ENCODE results near the gene NME3.

Gene NME3

DNA sequence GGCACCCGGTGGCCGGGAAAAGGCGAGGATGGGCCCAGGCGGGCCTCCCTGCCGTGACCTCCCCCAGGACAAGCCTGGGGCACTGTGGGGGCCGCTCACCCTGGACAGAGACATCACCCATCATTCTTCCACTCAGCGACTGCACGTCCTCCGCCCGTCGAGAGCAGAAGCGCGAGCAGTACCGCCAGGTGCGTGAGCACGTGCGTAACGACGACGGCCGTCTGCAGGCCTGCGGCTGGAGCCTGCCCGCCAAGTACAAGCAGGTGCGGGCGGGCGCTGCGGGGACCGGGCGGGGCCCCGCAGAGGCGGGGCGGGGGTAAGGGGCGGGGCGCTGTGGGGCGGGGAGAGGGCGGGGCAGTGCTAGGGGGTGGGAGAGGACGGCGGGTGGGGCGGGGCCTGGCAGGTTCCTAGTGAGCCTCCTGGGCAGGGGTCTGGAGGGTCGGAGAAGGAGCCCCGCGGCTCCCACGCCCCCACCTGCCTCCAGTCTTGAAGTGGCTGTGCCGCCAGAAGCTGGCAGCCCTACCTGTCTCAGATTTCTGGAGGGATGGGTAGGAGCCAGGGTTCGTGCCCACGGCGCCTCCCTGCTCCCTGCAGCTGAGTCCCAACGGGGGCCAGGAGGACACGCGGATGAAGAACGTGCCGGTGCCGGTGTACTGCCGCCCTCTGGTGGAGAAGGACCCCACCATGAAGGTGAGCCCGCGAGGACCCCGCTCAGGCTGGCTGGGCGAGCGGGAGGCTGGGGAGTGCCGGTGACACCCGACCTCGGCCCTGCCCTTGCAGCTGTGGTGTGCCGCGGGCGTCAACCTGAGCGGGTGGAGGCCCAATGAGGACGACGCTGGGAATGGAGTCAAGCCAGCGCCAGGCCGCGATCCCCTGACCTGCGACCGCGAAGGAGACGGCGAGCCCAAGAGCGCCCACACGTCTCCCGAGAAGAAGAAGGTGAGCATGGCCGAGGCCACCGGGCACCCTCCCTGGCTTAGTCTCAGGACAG, 7.5 kb downstream of the NME3 start:
- Histone ChIP-seq H3K4me3 (ENCODE audit: low read depth in 1 of 5, low read length in 5 of 5) (no peak overlapping the region), H3K9me3 (ENCODE audit: control insufficient read depth in 5 of 5, low read length in 5 of 5) (no peaks in the 10 kb centered on the region), H3K27ac (ENCODE audit: low read depth, low read length) (no peak overlapping the region), H3K27me3 (ENCODE audit: control insufficient read depth in 5 of 5, insufficient read depth in 4 of 5, low read length in 5 of 5) (no peaks in the 10 kb centered on the region), H3K4me1 (ENCODE audit: control insufficient read depth in 5 of 5, insufficient read depth in 5 of 5, low read length in 5 of 5) (no peaks in the 10 kb centered on the region), H3K9ac (ENCODE audit: low read length in 5 of 5) (no peak overlapping the region), H3K36me3 (ENCODE audit: control insufficient read depth in 5 of 5, insufficient read depth in 5 of 5, low read length in 5 of 5) (peaks cover 0 to 97% (median 87%) of the 10 kb centered on the region in 5 donors)

- Histone ChIP-seq H3K4me1 (ENCODE audit: control insufficient read depth in 5 of 5, insufficient read depth in 5 of 5, low read length in 5 of 5) (no peaks in the 10 kb centered on the region), H3K9ac (ENCODE audit: low read length in 5 of 5) (no peak overlapping the region), H3K9me3 (ENCODE audit: control insufficient read depth in 5 of 5, low read length in 5 of 5) (no peaks in the 10 kb centered on the region), H3K36me3 (ENCODE audit: control insufficient read depth in 5 of 5, insufficient read depth in 5 of 5, low read length in 5 of 5) (peaks cover 0 to 97% (median 87%) of the 10 kb centered on the region in 5 donors), H3K4me3 (ENCODE audit: low read depth in 1 of 5, low read length in 5 of 5) (no peak overlapping the region), H3K27ac (ENCODE audit: low read depth, low read length) (no peak overlapping the region), H3K27me3 (ENCODE audit: control insufficient read depth in 5 of 5, insufficient read depth in 4 of 5, low read length in 5 of 5) (no peaks in the 10 kb centered on the region)
Measured at GRCh38 chr16:1762879-1763520, 8.3 kb downstream of the NME3 start.

- Histone ChIP-seq H3K9me3 (ENCODE audit: control insufficient read depth in 5 of 5, low read length in 5 of 5) (no peaks in the 10 kb centered on the region), H3K4me3 (ENCODE audit: low read depth in 1 of 5, low read length in 5 of 5) (no peak overlapping the region), H3K4me1 (ENCODE audit: control insufficient read depth in 5 of 5, insufficient read depth in 5 of 5, low read length in 5 of 5) (no peaks in the 10 kb centered on the region), H3K27ac (ENCODE audit: low read depth, low read length) (no peak overlapping the region), H3K27me3 (ENCODE audit: control insufficient read depth in 5 of 5, insufficient read depth in 4 of 5, low read length in 5 of 5) (no peaks in the 10 kb centered on the region), H3K9ac (ENCODE audit: low read length in 5 of 5) (no peak overlapping the region), H3K36me3 (ENCODE audit: control insufficient read depth in 5 of 5, insufficient read depth in 5 of 5, low read length in 5 of 5) (peaks cover 0 to 97% (median 87%) of the 10 kb centered on the region in 5 donors)
Measured at GRCh38 chr16:1762196-1762878, 9.0 kb downstream of the NME3 start.

DNA sequence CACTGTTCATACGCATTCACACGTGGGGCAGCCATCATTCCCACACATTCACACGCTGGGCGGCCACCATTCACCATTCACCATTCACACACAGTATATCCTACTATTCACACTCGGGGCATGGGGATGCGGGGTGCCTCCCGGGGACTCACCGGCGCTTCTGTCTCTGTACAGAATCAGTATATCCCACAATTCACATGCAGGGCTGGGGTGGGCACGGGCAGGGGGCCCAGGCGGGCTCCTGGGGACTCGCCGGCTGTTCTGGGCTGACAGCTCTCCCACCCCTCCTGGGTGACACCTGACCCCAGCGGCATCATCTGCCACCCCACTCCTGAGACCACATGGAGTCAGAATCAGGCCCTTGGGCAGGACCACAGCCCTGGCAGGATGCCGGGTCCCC, 9.6 kb downstream of the NME3 start:
- no peak overlapping the region for H3K9ac ChIP-seq (ENCODE audit: low read length in 5 of 5)
- H3K27me3 ChIP-seq (ENCODE audit: control insufficient read depth in 5 of 5, insufficient read depth in 4 of 5, low read length in 5 of 5): no peaks in the 10 kb centered on the region
- no peaks in the 10 kb centered on the region for H3K9me3 ChIP-seq (ENCODE audit: control insufficient read depth in 5 of 5, low read length in 5 of 5)
- H3K27ac ChIP-seq (ENCODE audit: low read depth, low read length): no peak overlapping the region
- peaks cover 0 to 94% (median 83%) of the 10 kb centered on the region in 5 donors for H3K36me3 ChIP-seq (ENCODE audit: control insufficient read depth in 5 of 5, insufficient read depth in 5 of 5, low read length in 5 of 5)
- H3K4me1 ChIP-seq (ENCODE audit: control insufficient read depth in 5 of 5, insufficient read depth in 5 of 5, low read length in 5 of 5): no peaks in the 10 kb centered on the region
- no peak overlapping the region for H3K4me3 ChIP-seq (ENCODE audit: low read depth in 1 of 5, low read length in 5 of 5)

DNA sequence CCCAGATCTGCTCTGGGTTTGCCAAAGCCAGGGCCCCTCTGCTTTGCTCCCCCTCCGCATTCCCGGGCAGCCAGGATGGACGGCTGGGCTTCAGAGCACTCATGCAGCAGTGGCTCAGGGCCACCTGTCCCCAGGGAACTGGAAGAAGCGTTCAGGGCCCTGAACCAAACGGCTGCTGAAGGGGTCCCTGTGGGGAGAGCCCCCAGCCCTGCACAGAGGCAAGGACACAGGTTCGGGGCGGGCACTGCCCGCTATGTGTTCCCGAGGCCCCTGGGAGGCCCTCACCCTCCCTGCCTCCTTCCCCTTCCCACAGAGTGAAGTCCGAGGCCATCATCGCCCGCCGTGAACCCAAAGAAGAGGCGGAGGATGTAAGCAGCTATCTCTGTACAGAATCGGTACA, 10.4 kb downstream of the NME3 start:
- H3K36me3 ChIP-seq (ENCODE audit: control insufficient read depth in 5 of 5, insufficient read depth in 5 of 5, low read length in 5 of 5): peaks cover 0 to 90% (median 78%) of the 10 kb centered on the region in 5 donors
- H3K4me3 ChIP-seq (ENCODE audit: low read depth in 1 of 5, low read length in 5 of 5): no peak overlapping the region
- no peak overlapping the region for H3K9ac ChIP-seq (ENCODE audit: low read length in 5 of 5)
- H3K4me1 ChIP-seq (ENCODE audit: control insufficient read depth in 5 of 5, insufficient read depth in 5 of 5, low read length in 5 of 5): no peaks in the 10 kb centered on the region
- no peaks in the 10 kb centered on the region for H3K27me3 ChIP-seq (ENCODE audit: control insufficient read depth in 5 of 5, insufficient read depth in 4 of 5, low read length in 5 of 5)
- no peaks in the 10 kb centered on the region for H3K9me3 ChIP-seq (ENCODE audit: control insufficient read depth in 5 of 5, low read length in 5 of 5)
- no peak overlapping the region for H3K27ac ChIP-seq (ENCODE audit: low read depth, low read length)

DNA sequence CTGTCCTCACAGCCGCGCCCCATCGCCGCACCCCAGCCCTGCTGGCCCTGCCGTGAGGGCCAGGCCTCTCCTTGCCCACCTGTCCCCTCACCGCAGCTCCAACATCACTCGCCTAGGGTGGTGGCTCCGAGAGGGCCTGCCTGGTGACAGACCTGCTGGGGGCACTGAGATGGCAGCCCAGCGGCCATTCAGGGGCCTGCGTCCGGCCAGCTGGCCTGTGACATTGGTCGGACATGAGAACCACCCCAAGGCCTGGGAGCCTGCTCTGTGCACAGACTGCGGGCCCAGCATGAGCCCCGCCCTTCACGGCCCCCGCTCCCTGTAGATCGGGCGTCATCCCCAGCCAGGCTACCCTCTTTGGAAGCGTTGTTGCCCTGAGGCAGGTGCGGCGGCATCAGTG, 11.8 kb downstream of the NME3 start:
- H3K4me3 ChIP-seq (ENCODE audit: low read depth in 1 of 5, low read length in 5 of 5): no peak overlapping the region
- no peak overlapping the region for H3K27ac ChIP-seq (ENCODE audit: low read depth, low read length)
- no peaks in the 10 kb centered on the region for H3K4me1 ChIP-seq (ENCODE audit: control insufficient read depth in 5 of 5, insufficient read depth in 5 of 5, low read length in 5 of 5)
- H3K9ac ChIP-seq (ENCODE audit: low read length in 5 of 5): no peak overlapping the region
- H3K9me3 ChIP-seq (ENCODE audit: control insufficient read depth in 5 of 5, low read length in 5 of 5): no peaks in the 10 kb centered on the region
- H3K36me3 ChIP-seq (ENCODE audit: control insufficient read depth in 5 of 5, insufficient read depth in 5 of 5, low read length in 5 of 5): peaks cover 0 to 89% (median 69%) of the 10 kb centered on the region in 5 donors
- no peaks in the 10 kb centered on the region for H3K27me3 ChIP-seq (ENCODE audit: control insufficient read depth in 5 of 5, insufficient read depth in 4 of 5, low read length in 5 of 5)

DNA sequence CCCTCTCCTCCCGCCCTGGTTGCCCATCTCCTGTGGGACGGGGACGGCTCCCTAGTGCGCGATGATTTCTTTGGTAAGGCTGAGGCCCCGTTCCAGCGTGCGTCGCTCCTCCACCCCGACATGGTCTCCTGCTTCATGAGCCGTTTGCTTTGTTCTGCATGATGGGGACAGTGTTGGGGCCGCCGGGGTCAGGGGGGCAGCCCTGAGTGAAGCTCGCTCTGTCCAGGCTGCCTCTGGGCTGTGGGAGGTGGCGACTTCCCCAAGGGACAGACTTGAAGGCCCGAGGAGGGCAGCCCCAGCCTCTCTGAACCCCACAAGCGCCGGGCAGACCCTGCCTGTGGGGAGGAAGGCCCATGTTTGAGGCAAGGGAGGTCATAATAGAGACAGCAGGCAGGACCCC, 12.4 kb downstream of the NME3 start:
- Histone ChIP-seq H3K4me1 (ENCODE audit: control insufficient read depth in 5 of 5, insufficient read depth in 5 of 5, low read length in 5 of 5) (no peaks in the 10 kb centered on the region), H3K9me3 (ENCODE audit: control insufficient read depth in 5 of 5, low read length in 5 of 5) (no peaks in the 10 kb centered on the region)

GRCh38 chr16:1757714-1758461, 13.5 kb downstream of the NME3 start:
- Histone ChIP-seq H3K27ac (ENCODE audit: low read depth, low read length) (no peak overlapping the region), H3K27me3 (ENCODE audit: control insufficient read depth in 5 of 5, insufficient read depth in 4 of 5, low read length in 5 of 5) (no peaks in the 10 kb centered on the region), H3K4me3 (ENCODE audit: low read depth in 1 of 5, low read length in 5 of 5) (no peak overlapping the region), H3K36me3 (ENCODE audit: control insufficient read depth in 5 of 5, insufficient read depth in 5 of 5, low read length in 5 of 5) (peaks cover 0 to 85% (median 63%) of the 10 kb centered on the region in 5 donors), H3K9me3 (ENCODE audit: control insufficient read depth in 5 of 5, low read length in 5 of 5) (no peaks in the 10 kb centered on the region), H3K4me1 (ENCODE audit: control insufficient read depth in 5 of 5, insufficient read depth in 5 of 5, low read length in 5 of 5) (no peaks in the 10 kb centered on the region), H3K9ac (ENCODE audit: low read length in 5 of 5) (no peak overlapping the region)

More for the DNA sequence above, 12.4 kb downstream of the NME3 start:
- Histone ChIP-seq H3K27ac (ENCODE audit: low read depth, low read length) (no peak overlapping the region), H3K4me3 (ENCODE audit: low read depth in 1 of 5, low read length in 5 of 5) (no peak overlapping the region), H3K36me3 (ENCODE audit: control insufficient read depth in 5 of 5, insufficient read depth in 5 of 5, low read length in 5 of 5) (peaks cover 0 to 89% (median 67%) of the 10 kb centered on the region in 5 donors), H3K27me3 (ENCODE audit: control insufficient read depth in 5 of 5, insufficient read depth in 4 of 5, low read length in 5 of 5) (no peaks in the 10 kb centered on the region), H3K9ac (ENCODE audit: low read length in 5 of 5) (no peak overlapping the region)

DNA sequence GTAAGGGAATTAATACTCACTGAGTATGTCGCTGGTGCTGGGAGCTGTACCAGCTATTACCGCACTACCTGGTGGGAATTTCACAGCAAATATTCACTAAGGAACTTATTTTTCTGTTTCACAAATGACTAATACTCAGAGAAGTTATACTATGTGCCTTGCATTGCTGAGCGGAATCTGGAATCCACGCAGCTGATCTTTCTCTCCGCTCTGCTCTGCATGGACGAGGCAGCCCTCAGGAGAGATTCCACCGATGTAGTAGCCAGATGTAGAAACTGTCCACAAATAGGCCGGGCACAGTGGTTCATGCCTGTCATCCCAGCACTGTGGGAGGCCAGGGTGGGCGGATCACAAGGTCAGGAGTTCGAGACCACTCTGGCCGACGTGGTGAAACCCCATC, 17.1 kb downstream of the NME3 start:
- Histone ChIP-seq H3K27me3 (ENCODE audit: control insufficient read depth in 5 of 5, insufficient read depth in 4 of 5, low read length in 5 of 5) (no peaks in the 10 kb centered on the region), H3K4me1 (ENCODE audit: control insufficient read depth in 5 of 5, insufficient read depth in 5 of 5, low read length in 5 of 5) (no peaks in the 10 kb centered on the region), H3K27ac (ENCODE audit: low read depth, low read length) (no peak overlapping the region), H3K36me3 (ENCODE audit: control insufficient read depth in 5 of 5, insufficient read depth in 5 of 5, low read length in 5 of 5) (peaks cover 0 to 78% (median 59%) of the 10 kb centered on the region in 5 donors), H3K9me3 (ENCODE audit: control insufficient read depth in 5 of 5, low read length in 5 of 5) (no peaks in the 10 kb centered on the region), H3K9ac (ENCODE audit: low read length in 5 of 5) (no peak overlapping the region), H3K4me3 (ENCODE audit: low read depth in 1 of 5, low read length in 5 of 5) (no peak overlapping the region)
